ENCODE measurements around the gene ABR.
"Not testable (repeated sequence)": the region's sequence is repeated elsewhere in the genome, so short reads cannot be mapped to it uniquely, and the experiment has no call there.

ABR gene

DNA sequence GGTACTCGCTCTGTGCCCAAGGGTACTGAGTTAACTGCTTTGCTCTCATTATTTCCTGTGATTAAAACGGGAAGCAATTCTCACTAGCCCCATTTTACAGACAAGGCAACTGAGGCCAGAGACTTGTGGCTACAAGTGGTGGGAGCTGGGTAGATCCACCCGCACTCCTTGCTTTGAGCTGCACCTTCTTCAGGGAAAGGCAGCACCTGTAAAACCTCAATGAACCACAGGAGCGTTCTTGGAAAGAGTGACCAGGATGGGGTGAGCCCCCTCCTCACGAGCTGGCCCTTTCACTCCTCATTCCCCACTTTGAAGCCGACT is 102.8 kb downstream of the ABR start:
- H3K27ac ChIP-seq = no peak overlapping the region
- no peaks in the 10 kb centered on the region for H3K9me3 ChIP-seq (ENCODE audit: control insufficient read depth, low read length)
- H3K4me2 ChIP-seq (ENCODE audit: low read length) = no peak overlapping the region
- peaks cover 3% of the 10 kb centered on the region for H3K79me2 ChIP-seq
- TF ChIP-seq, protein P1, sequence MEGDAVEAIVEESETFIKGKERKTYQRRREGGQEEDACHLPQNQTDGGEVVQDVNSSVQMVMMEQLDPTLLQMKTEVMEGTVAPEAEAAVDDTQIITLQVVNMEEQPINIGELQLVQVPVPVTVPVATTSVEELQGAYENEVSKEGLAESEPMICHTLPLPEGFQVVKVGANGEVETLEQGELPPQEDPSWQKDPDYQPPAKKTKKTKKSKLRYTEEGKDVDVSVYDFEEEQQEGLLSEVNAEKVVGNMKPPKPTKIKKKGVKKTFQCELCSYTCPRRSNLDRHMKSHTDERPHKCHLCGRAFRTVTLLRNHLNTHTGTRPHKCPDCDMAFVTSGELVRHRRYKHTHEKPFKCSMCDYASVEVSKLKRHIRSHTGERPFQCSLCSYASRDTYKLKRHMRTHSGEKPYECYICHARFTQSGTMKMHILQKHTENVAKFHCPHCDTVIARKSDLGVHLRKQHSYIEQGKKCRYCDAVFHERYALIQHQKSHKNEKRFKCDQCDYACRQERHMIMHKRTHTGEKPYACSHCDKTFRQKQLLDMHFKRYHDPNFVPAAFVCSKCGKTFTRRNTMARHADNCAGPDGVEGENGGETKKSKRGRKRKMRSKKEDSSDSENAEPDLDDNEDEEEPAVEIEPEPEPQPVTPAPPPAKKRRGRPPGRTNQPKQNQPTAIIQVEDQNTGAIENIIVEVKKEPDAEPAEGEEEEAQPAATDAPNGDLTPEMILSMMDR (IDR thresholded peaks at IDR 0.05) = no peak
- H3K36me3 ChIP-seq (ENCODE audit: control insufficient read depth, insufficient read depth, low read length) = no peaks in the 10 kb centered on the region
- peaks cover 2% of the 10 kb centered on the region for H3K4me1 ChIP-seq
- no peak overlapping the region for H3K9ac ChIP-seq
- no peaks in the 10 kb centered on the region for H3K27me3 ChIP-seq (ENCODE audit: control insufficient read depth, insufficient read depth, low read length)
- no peak overlapping the region for H3K4me3 ChIP-seq (ENCODE audit: low read depth, low read length)
- no peak overlapping the region for H2AFZ ChIP-seq

DNA sequence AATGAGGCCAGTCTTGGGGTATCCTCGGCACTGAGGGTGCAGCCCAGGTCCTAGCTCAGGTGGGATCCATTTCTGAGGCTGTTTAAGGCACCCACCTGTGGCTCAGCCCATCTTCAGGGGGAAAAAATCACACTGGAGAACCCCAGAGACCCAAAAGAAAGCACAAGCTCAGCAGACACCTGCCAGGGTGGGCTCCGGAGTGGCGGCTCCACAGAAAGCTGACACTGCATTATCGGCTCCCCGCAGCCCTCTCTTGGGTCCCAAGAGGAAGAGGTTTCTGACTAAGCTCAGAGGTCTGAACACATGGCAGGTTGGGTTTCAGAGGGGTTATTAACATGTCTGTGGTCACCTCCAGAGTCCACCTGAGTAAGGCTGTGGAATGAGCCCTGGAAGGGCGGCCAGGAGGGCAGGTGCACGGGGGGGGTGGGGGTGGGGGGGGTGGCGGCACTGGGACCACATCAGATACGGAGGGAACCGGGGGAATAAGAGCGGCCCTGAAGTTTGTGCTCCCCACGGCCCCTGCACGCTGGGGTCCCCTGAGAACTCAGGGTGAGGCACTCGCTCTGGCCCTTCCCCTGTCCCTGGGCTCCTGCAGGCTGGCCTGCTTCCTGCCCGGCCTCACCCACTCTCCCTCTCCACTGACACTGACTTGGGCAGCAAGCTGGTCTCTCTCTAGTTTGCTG is 103.3 kb downstream of the ABR start:
- no peak overlapping the region for H3K9ac ChIP-seq
- no peak overlapping the region for H3K4me3 ChIP-seq (ENCODE audit: low read depth, low read length)
- no peak overlapping the region for H2AFZ ChIP-seq
- TF ChIP-seq, protein P1 (IDR thresholded peaks at IDR 0.05) = no peak
- H3K36me3 ChIP-seq (ENCODE audit: control insufficient read depth, insufficient read depth, low read length) = no peaks in the 10 kb centered on the region
- H3K4me1 ChIP-seq = peaks cover 2% of the 10 kb centered on the region
- no peaks in the 10 kb centered on the region for H3K27me3 ChIP-seq (ENCODE audit: control insufficient read depth, insufficient read depth, low read length)
- H3K79me2 ChIP-seq = peaks cover 3% of the 10 kb centered on the region
- H3K4me2 ChIP-seq (ENCODE audit: low read length) = no peak overlapping the region
- no peak overlapping the region for H3K27ac ChIP-seq
- no peaks in the 10 kb centered on the region for H3K9me3 ChIP-seq (ENCODE audit: control insufficient read depth, low read length)

DNA sequence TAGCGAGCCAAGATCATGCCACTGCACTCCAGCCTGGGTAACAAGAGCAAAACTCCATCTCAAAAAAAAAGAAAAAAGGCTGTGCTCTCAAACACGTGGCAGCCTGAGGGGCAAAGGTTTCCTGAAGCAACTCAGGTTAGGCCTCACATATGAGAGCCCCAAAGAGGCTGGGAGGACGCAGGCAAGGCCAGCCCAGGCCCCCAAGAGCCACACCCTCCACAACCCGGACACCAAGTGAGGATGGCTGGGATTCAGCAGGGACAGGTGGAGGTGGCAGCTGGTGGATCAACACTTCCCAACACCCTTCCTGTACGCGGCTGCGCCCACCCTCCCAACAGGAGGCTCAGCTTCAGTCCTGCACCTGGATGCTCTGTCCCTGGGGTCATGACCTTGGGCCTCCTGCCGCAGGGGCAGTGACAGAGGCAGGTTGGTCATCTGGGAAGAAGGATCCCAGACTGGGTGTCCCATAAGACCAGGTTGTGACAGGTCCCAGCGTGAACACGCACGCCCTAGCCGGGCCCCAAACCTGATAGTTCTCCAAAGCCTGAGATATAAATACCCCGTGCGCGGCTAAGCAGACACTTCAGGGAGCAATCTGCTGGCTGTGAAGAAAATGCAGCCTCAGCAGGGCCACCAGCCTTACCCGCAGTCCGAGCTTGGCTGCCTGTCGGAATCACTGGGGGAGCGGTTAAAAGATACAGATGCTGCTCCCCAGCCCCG is 104.7 kb downstream of the ABR start:
- no peak overlapping the region for H3K4me2 ChIP-seq (ENCODE audit: low read length)
- no peaks in the 10 kb centered on the region for H3K36me3 ChIP-seq (ENCODE audit: control insufficient read depth, insufficient read depth, low read length)
- H3K79me2 ChIP-seq = peaks cover 3% of the 10 kb centered on the region
- H3K4me1 ChIP-seq = peaks cover 2% of the 10 kb centered on the region
- no peaks in the 10 kb centered on the region for H3K27me3 ChIP-seq (ENCODE audit: control insufficient read depth, insufficient read depth, low read length)
- no peak overlapping the region for H3K27ac ChIP-seq
- H3K9me3 ChIP-seq (ENCODE audit: control insufficient read depth, low read length) = no peaks in the 10 kb centered on the region
- H3K4me3 ChIP-seq (ENCODE audit: low read depth, low read length) = no peak overlapping the region
- no peak overlapping the region for H2AFZ ChIP-seq
- no peak overlapping the region for H3K9ac ChIP-seq
- TF ChIP-seq, protein P1 (IDR thresholded peaks at IDR 0.05) = no peak

DNA sequence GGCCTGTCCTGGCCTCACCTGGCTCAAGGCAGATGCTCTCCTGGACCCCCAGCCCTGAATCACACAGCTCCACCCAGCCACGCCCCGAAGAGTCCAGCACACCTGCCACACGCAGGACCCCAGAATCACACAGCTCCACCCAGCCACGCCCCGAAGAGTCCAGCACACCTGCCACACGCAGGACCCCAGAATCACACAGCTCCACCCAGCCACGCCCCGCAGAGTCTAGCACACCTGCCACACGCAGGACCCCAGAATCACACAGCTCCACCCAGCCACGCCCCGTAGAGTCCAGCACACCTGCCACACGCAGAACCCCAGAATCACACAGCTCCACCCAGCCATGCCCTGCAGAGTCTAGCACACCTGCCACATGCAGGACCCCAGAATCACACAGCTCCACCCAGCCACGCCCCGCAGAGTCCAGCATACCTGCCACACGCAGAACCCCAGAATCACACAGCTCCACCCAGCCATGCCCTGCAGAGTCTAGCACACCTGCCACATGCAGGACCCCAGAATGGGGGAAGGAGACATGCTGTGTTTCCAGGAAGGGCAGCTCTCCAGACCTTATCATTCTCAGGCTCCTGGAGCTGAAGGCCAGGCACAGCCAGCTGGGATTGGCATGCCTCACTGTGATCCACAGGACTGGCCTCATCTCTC is 105.7 kb downstream of the ABR start:
- not testable (repeated sequence) for H3K27ac ChIP-seq; H3K36me3 ChIP-seq (ENCODE audit: control insufficient read depth, insufficient read depth, low read length)

DNA sequence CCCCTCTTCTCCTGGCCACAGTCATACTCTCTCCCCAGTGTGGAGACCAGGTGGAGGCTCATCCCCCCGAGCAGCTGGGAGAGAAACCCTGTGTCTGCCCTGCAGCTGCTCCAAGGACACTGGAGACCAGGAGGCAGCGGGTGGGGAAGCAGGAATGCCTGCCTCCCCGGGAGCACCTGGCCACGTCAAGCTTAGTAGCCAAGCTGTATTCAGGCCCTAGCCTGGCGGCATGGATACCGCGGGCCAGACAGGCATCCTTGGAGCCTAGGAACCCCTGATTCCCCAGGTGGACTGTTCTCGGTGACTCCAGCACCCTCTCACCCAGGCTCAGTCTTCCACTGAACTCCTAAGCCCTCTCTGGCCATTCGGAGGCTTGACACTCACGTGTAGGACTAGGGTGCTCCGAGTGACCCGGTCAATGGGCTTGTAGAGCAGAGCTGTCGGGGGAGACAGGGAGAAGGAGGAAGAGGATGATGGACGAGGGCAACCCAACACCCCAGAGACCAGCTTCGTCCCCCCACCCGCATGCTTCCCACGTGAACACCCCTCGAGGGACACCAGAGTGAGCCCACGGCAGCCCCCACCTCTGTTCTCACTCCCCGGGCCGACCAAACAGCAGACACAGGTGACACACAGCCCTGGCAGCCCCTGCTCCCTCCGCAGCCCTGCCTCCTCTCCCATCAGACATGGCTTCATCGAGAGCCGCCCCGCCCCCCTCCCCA is 106.4 kb downstream of the ABR start:
- Histone ChIP-seq H3K9me3 (ENCODE audit: control insufficient read depth, low read length) (no peaks in the 10 kb centered on the region), H3K4me1 (peaks cover 2% of the 10 kb centered on the region), H3K27me3 (ENCODE audit: control insufficient read depth, insufficient read depth, low read length) (no peaks in the 10 kb centered on the region), H3K36me3 (ENCODE audit: control insufficient read depth, insufficient read depth, low read length) (no peaks in the 10 kb centered on the region), H3K27ac (no peak overlapping the region), H3K4me3 (ENCODE audit: low read depth, low read length) (no peak overlapping the region), H3K79me2 (peaks cover 3% of the 10 kb centered on the region), H3K9ac (no peak overlapping the region), H3K4me2 (ENCODE audit: low read length) (no peak overlapping the region), H2AFZ (no peak overlapping the region)
- TF ChIP-seq, protein P1 (IDR thresholded peaks at IDR 0.05) = no peak

More for the DNA sequence above, 105.7 kb downstream of the ABR start:
- not testable (repeated sequence) for H3K9ac ChIP-seq; H3K9me3 ChIP-seq (ENCODE audit: control insufficient read depth, low read length); H2AFZ ChIP-seq; H3K79me2 ChIP-seq; H3K4me3 ChIP-seq (ENCODE audit: low read depth, low read length); H3K4me2 ChIP-seq (ENCODE audit: low read length); H3K27me3 ChIP-seq (ENCODE audit: control insufficient read depth, insufficient read depth, low read length); H3K4me1 ChIP-seq

All from parathyroid adenoma (tissue), 2 donors.